Measurements from ENCODE around the gene SPAST.

DNA sequence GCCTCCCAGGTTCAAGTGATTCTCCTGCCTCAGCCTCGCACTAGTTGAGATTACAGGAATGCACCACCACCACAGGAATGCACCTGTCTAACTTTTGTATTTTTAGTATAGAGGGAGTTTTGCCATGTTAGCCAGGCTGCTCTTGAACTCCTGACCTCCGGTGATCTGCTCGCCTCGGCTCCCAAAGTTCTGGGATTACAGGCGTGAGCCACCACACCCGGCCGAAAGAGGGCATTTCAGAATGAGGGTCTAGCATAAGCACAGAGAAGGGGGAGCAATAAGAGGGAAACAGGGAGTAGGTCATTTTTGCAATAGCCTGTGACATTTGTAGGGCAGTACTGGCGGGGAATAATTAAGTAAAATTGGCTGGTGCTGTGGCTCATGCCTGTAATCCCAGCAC is 1.9 kb upstream of the SPAST start:
- TF ChIP-seq, protein P1, sequence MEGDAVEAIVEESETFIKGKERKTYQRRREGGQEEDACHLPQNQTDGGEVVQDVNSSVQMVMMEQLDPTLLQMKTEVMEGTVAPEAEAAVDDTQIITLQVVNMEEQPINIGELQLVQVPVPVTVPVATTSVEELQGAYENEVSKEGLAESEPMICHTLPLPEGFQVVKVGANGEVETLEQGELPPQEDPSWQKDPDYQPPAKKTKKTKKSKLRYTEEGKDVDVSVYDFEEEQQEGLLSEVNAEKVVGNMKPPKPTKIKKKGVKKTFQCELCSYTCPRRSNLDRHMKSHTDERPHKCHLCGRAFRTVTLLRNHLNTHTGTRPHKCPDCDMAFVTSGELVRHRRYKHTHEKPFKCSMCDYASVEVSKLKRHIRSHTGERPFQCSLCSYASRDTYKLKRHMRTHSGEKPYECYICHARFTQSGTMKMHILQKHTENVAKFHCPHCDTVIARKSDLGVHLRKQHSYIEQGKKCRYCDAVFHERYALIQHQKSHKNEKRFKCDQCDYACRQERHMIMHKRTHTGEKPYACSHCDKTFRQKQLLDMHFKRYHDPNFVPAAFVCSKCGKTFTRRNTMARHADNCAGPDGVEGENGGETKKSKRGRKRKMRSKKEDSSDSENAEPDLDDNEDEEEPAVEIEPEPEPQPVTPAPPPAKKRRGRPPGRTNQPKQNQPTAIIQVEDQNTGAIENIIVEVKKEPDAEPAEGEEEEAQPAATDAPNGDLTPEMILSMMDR (IDR thresholded peaks at IDR 0.05; ENCODE audit: poor library complexity, severe bottlenecking), result no peak
- no peak for TF ChIP-seq SMC3 (conservative IDR thresholded peaks at IDR 0.05; ENCODE audit: poor library complexity)
- TF ChIP-seq POLR2AphosphoS5 (IDR thresholded peaks at IDR 0.05), result no peak
- no peak for TF ChIP-seq RAD21 (conservative IDR thresholded peaks at IDR 0.05)
- no peak for TF ChIP-seq EP300 (conservative IDR thresholded peaks at IDR 0.05; ENCODE audit: poor library complexity, severe bottlenecking)
- TF ChIP-seq EZH2 (IDR thresholded peaks at IDR 0.05; ENCODE audit: borderline replicate concordance, insufficient read depth, low read length, poor library complexity, severe bottlenecking), result no peak
- TF ChIP-seq, protein P2, sequence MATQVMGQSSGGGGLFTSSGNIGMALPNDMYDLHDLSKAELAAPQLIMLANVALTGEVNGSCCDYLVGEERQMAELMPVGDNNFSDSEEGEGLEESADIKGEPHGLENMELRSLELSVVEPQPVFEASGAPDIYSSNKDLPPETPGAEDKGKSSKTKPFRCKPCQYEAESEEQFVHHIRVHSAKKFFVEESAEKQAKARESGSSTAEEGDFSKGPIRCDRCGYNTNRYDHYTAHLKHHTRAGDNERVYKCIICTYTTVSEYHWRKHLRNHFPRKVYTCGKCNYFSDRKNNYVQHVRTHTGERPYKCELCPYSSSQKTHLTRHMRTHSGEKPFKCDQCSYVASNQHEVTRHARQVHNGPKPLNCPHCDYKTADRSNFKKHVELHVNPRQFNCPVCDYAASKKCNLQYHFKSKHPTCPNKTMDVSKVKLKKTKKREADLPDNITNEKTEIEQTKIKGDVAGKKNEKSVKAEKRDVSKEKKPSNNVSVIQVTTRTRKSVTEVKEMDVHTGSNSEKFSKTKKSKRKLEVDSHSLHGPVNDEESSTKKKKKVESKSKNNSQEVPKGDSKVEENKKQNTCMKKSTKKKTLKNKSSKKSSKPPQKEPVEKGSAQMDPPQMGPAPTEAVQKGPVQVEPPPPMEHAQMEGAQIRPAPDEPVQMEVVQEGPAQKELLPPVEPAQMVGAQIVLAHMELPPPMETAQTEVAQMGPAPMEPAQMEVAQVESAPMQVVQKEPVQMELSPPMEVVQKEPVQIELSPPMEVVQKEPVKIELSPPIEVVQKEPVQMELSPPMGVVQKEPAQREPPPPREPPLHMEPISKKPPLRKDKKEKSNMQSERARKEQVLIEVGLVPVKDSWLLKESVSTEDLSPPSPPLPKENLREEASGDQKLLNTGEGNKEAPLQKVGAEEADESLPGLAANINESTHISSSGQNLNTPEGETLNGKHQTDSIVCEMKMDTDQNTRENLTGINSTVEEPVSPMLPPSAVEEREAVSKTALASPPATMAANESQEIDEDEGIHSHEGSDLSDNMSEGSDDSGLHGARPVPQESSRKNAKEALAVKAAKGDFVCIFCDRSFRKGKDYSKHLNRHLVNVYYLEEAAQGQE (IDR thresholded peaks at IDR 0.05; ENCODE audit: borderline replicate concordance), result no peak
- no peak for TF ChIP-seq TAF1 (IDR thresholded peaks at IDR 0.05; ENCODE audit: low read depth)
- no peak for TF ChIP-seq MXI1 (conservative IDR thresholded peaks at IDR 0.05; ENCODE audit: poor library complexity, severe bottlenecking)

Measured in neural cell (in vitro differentiated cells).